GM10847 (cell line): ENCODE data around the gene PNRC2.

Source experiments
- POLR2A ChIP-seq: IDR thresholded peaks from 2 replicates; pipeline ENCODE4 v1.6.1; 2011; ENCODE audit not compliant: insufficient read length; ENCODE audit errors: extremely low read depth

PNRC2 gene

GRCh38 chr1:23959461-23960290 is at the start of gene PNRC2:
TSS of gene PNRC2 (plus strand) at chr1:23959828. CDS start at chr1:23961458, 1,630 bp downstream.
- TF ChIP-seq POLR2A: peak; percentile 83

GRCh38 chr1:23910144-23910543 is 49.5 kb upstream of the PNRC2 start:
- no peak for TF ChIP-seq POLR2A

GRCh38 chr1:23910553-23911246 is 48.9 kb upstream of the PNRC2 start:
- TF ChIP-seq POLR2A: peak; percentile 54

- peak; percentile 17 for TF ChIP-seq POLR2A
Measured at GRCh38 chr1:23911921-23912320, 47.7 kb upstream of the PNRC2 start.

GRCh38 chr1:23913212-23913880 is 46.3 kb upstream of the PNRC2 start, which contains the start of gene CNR2:
TSS of gene CNR2 (minus strand) at chr1:23913362. CDS start at chr1:23875617, 37,745 bp downstream.
- TF ChIP-seq POLR2A: peak; percentile 44

GRCh38 chr1:23914921-23915320 is 44.7 kb upstream of the PNRC2 start:
- TF ChIP-seq POLR2A: no peak

- TF ChIP-seq POLR2A: no peak
Measured at GRCh38 chr1:23915466-23915865, 44.2 kb upstream of the PNRC2 start.

- no peak for TF ChIP-seq POLR2A
Measured at GRCh38 chr1:23916209-23917131, 43.2 kb upstream of the PNRC2 start.

GRCh38 chr1:23922321-23922943 is 37.2 kb upstream of the PNRC2 start:
- no peak for TF ChIP-seq POLR2A

GRCh38 chr1:23923592-23924499 is 35.8 kb upstream of the PNRC2 start:
- no peak for TF ChIP-seq POLR2A

- TF ChIP-seq POLR2A: no peak
Measured at GRCh38 chr1:23924601-23925000, 35.0 kb upstream of the PNRC2 start.

- TF ChIP-seq POLR2A: no peak
Measured at GRCh38 chr1:23925279-23925678, 34.3 kb upstream of the PNRC2 start.

- no peak for TF ChIP-seq POLR2A
Measured at GRCh38 chr1:23927097-23927496, 32.5 kb upstream of the PNRC2 start.
